Endothelial cell of umbilical vein (primary cell): Measurements from ENCODE around the gene TRIM7.

Source experiments
- FOS ChIP-seq: IDR thresholded peaks from 2 replicates; pipeline ENCODE4 v1.6.1; 2011; ENCODE audit warnings: mild to moderate bottlenecking, low read length, moderate library complexity, borderline replicate concordance; ENCODE audit not compliant: insufficient read depth
- POLR2A ChIP-seq: IDR thresholded peaks from 2 replicates; pipeline ENCODE4 v1.6.1; 2012; ENCODE audit warnings: low read depth, mild to moderate bottlenecking, control low read depth, low read length
- TF ChIP-seq, protein P1 (sequence below), 2 donors: IDR thresholded peaks; 1 replicate in 1 of 2; 2 replicates in 1 of 2; pipeline ENCODE4 v1.5.1; 2011; ENCODE audit warnings: low read length in 2 of 2, mild to moderate bottlenecking in 2 of 2, moderate library complexity in 2 of 2, control low read depth in 1 of 2, inconsistent platforms in 1 of 2, low read depth in 1 of 2; ENCODE audit not compliant: insufficient read depth in 1 of 2; ENCODE audit errors: extremely low read depth in 1 of 2

DNA sequence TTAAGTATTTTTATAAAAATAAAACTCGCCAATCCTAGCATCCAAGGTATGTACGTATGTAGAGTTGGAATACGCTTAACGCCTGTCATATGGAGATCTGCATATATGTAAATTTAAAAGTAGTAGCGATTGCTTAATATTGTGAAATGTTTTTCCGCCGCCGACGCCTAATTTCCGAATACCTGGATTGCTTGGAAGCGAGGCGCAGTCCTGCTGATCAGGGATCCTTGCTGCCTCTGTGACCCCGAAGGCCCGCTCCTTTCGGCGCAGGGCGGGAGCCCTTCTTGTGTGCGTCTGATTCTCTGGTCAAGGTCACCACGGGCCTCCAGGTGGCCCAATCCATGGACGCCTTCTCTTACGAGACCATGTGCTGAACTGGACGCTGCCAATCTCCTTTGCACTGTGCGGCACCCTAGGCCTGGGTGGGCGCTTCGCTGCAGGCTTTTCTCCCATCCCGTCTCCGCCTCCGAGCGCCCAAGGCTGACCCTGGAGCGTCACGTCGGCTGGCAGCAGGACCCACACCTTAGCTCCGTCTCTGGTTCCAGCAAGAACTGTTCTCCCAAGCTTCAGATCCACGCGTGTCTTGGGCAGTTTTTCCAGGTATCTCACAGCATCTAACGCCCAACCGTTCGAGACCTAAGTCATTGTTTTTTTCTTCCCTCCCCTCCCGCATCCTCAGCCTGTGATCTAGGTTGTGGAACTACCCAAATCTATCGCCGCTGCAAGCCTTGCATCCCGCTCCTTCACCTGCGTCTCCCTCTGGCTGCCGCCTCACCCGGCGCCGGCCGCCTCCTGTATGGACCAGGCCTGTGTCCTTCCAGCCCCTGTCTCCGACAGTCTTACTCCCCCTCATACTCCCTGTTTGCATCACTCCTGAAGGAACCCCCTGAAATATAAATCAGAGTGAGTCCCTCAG is 14.5 kb upstream of the TRIM7 start:
- TF ChIP-seq POLR2A (no peak), FOS (no peak)
- TF ChIP-seq, protein P1, sequence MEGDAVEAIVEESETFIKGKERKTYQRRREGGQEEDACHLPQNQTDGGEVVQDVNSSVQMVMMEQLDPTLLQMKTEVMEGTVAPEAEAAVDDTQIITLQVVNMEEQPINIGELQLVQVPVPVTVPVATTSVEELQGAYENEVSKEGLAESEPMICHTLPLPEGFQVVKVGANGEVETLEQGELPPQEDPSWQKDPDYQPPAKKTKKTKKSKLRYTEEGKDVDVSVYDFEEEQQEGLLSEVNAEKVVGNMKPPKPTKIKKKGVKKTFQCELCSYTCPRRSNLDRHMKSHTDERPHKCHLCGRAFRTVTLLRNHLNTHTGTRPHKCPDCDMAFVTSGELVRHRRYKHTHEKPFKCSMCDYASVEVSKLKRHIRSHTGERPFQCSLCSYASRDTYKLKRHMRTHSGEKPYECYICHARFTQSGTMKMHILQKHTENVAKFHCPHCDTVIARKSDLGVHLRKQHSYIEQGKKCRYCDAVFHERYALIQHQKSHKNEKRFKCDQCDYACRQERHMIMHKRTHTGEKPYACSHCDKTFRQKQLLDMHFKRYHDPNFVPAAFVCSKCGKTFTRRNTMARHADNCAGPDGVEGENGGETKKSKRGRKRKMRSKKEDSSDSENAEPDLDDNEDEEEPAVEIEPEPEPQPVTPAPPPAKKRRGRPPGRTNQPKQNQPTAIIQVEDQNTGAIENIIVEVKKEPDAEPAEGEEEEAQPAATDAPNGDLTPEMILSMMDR (IDR thresholded peaks at IDR 0.05; ENCODE audit: extremely low read depth in 1 of 2, insufficient read depth in 1 of 2, low read depth in 1 of 2, low read length in 2 of 2), result no peak
